Activated CD8-positive, alpha-beta memory T cell treated with anti-CD3 and anti-CD28 coated beads for 4 hours (primary cell): ENCODE measurements around the gene HMCN2.

Source experiments
- DNase-seq, 2 donors: peaks; one replicate each; pipeline ENCODE4 v3.0.0-alpha.2; 2020; ENCODE audit warnings: low read depth in 2 of 2

Gene HMCN2

DNA sequence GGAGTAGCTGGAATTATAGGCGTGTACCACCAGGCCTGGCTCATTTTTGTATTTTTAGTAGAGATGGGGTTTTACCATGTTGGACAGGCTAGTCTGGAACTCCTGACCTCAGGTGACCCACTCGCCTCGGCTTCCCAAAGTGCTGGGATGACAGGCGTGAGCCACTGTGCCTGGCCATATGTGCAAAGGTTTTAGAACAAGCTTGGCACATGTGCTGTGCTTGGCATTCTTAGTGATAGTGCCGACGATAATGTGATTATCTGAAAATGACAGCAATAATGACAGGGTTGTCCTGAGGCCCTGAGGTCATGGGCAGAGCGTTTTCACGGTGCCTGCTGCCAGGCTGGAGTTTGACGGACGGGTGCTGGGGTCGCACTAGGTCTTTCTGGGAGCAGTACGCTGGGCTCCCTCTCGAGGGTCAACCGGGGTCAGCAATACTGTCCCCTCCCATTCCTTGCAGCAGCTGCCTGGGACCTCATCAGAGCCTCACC is 42.6 kb downstream of the HMCN2 start:
- DNase-seq, result no peak

DNA sequence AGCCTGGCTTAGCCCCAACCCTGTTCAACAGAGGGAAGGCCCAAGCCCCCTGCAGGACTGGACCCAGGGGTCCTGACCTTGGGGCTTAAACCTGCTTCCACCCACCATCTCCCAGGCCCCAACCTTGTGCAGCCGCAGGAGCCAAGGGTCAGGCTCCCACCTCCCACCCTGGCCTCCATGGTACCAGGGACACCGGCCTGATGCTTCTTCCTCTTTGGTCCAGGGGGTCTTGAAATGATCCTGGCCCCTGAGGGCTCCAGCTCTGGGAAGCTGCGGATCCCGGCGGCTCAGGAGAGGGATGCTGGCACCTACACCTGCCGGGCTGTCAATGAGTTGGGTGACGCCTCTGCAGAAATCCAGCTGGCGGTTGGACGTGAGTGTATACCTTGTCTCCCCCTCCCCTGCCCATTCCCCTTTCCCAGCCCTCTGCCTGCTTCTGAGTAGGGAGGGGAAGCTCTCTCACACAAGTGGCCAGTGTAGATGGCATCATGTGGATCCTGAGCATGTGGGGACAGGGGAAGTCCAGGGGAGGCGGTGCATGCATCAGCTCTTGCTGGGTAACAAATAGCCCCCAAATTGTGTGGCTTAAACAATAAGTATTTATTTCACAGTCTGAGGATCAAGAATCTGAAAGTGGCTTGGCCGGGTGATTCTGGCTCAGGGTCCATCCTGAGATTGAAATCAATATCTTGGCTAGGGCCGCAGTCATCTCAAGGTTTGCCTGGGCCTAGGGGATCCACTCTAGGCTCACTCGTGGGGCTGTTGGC is 44.3 kb downstream of the HMCN2 start:
- no peak for DNase-seq

DNA sequence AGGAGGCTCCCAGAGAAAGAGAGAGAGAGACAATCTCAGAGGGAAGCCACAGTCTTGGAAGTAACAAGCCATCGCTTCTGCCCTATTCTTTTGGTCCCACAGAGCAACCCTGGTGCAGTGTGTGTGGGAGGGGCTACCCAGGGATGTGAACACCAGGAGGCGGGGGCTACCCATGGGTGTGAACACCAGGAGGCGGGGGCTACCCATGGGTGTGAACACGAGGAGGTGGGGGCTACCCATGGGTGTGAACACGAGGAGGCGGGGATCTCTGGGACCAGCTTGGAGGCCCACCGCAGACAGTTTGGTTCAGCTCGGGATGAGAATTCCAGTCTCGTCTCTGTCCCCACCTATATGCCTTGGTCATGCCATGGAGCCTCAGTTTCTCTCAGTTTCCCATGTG is 44.9 kb downstream of the HMCN2 start:
- DNase-seq, result no peak

DNA sequence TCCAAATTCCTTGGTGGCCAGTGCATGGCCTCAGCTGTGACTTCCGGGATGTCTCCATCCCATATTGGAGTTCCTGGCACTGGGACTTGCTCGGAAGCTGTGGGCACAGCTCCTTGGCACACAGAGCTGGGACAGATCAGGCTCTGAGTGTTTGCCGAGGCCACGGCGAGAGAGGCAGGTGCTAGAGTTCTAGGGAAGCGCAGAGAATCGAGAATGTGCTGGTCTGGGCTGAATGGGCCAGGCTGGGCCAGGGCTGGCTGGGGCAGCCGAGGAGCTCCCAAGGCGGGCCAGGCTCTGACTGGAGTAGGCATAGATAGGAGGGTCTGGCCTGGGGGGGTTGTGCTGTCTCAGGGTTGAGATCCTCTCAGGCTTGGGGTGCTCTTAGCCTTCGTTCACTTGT is 45.4 kb downstream of the HMCN2 start:
- DNase-seq, result no peak

DNA sequence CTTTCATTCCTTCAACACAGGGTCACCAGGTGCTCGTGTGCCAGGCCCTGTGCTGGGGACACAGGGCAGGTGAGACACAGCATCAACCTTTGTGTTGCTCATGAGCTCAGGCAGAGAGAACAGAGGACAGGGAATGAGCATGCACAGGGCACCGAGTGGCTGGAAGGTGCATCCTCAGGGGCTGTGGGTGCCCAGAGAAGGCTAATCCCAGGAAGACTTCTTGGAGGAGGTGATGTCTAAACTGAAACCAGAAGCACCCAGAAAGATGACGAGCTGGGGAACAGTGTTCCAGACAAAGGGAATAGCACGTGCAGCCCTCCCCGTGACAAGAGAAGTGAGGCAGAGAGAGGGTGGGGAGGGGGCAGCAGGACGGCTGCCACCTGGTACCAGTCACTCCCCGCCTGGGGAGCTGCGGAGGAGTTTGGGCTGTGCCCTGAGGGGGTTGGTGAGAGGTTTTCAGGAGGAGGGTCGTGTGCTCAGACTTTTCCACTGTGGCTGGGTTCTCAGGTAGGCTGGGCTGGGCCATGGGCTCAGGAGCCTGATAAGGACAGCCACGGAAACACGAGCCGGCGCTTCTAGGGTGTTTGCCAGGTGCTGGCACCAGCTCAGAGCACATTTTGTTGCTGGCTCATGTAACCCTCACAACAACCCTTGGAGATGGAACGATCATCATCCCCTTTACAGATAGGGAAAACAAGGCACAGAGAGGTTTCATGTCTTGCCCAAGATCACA is 46.0 kb downstream of the HMCN2 start:
- no peak for DNase-seq

DNA sequence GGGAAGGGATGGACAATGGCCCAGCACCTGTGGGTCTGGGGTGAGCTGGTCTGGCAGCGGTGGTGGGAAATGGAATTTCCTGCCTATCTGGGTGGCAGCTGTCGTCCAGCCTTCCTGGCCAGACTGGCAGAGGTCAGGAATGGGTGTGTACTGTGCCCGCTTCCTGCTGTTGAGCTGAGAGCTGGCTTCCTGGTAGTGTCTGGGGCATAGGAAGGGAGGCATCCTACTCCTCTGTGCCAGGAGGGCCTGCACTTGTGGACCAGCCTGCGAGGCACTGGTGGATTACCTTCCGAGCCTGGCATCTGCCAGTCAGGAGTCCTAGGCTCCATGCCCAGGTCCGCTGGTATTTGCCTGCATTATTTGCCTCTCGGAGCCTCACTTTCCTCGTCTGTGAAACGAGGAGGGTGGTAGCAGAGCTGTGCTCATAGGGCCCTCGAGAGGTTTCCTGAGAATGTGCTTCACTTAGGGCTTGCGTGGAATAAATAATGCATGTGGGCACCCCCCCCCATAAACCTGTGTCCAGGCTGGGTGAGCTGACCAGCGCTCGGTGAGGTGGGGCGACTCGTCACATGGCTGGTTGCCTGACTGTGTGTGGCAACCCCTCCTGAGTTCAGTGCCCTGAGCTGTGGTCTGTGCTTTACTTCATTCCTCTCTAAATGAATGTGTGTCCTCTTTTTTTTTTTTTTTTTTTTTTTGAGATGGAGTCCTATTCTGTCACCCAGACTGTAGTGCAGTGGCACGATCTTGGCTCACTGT is 47.7 kb downstream of the HMCN2 start:
- DNase-seq, result no peak

DNA sequence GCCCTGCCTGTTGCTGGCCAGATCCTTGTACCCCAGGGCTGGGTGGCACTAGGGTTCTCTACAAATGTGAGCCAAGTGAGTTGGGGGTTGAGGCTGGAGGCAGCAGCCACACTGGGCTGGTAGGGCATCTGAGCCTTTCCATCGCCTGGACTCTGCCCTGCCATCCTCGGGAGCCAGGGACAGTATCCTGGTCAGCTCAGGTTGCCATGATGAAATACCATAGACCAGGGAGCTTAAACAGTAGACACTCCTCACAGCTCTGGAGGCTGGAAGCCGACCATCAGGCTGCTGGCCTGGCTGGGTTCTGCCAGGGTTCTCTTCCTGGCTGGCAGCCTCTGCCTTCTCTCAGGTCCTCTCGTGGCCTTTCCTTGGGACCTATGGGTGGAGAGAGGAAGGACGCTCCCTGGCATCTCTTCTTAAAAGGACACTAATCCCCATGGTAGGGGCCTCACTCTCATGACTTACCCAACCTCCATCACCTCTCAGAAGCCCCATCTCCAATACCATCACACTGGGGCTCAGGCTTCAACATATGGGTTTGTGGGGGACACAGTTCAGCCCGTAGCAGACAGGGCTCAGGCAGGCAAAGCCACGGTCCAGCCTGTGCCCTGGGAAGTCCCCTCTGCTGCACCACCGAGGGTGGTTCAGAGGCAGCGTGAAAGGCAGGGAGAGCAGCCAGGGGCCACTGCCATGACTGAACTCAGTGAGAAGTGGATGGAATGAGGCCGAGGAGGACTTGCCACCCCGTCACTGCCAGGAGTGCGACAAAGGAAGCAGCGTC is 50.1 kb downstream of the HMCN2 start:
- no peak for DNase-seq

DNA sequence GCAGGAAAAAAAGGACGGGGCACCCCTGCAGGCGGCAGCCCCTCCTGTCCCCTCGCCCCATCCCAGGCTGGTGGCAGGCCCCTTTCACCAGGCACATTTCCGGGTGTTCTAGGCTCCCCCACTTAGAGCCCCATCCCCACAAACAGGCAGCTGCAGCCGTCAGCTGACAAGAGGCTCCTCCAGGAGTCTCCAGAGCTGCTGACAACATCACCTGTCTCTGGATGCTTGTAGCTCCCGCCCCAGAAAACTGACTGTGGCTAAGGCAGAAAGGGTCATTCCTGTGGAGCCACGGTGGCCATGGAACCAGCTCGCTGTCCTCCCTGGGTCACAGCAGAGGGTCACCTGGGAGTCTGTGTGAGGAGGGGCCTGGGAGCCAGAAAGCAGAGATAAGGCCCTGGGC is 50.9 kb downstream of the HMCN2 start:
- DNase-seq, result no peak

DNA sequence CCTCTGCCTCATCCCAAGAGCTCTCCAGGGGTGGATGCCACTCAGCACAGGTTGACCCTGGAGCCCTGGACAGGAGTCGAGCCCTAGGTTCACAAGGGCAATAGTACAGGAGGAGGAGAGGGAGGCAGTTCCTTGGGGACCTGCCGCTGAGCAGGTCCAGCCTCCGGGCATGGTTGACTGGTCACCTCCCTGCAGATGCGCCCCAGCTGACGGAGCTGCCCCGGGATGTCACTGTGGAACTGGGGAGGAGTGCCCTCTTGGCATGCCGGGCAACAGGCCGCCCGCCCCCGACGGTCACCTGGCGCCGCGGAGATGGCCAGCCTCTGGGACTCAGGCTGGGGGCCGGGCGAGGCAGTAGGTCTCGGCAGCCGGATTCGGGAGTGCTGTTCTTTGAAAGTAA is 53.7 kb downstream of the HMCN2 start:
- no peak for DNase-seq

DNA sequence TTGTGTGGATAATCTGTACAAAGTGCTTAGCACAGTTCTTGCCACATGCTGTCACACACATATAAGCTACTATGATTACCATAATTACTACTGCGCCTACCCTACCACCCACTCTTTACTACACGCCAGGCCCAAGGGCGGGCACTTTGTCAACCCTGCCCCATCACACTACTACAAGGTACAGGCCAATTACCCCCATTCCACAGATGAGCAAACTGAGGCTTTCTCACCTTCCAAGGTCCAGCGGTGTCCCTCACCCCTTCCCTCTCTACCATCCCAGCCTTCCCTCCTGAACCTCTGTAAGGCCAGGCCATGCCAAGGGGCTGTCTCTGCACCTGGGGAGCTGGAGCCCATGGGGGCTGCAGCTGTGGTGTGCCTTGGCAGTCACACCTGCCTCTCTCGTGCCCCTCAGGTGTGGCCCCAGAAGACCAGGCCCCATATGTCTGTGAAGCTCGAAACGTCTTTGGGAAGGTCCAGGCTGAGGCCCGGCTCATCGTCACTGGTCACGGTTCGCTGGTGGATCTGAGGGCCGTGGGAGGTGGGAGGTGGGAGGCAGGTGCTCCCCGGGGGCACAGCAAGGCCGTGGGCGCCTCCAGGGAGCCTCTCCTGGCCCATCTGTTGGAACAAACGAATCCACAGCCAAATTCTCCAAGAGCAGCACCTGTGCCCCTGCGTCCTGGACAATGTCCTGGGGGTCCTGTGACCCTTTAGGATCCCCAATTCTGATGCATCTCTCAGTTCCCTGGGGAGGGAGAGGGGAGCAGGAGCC is 54.6 kb downstream of the HMCN2 start:
- no peak for DNase-seq

DNA sequence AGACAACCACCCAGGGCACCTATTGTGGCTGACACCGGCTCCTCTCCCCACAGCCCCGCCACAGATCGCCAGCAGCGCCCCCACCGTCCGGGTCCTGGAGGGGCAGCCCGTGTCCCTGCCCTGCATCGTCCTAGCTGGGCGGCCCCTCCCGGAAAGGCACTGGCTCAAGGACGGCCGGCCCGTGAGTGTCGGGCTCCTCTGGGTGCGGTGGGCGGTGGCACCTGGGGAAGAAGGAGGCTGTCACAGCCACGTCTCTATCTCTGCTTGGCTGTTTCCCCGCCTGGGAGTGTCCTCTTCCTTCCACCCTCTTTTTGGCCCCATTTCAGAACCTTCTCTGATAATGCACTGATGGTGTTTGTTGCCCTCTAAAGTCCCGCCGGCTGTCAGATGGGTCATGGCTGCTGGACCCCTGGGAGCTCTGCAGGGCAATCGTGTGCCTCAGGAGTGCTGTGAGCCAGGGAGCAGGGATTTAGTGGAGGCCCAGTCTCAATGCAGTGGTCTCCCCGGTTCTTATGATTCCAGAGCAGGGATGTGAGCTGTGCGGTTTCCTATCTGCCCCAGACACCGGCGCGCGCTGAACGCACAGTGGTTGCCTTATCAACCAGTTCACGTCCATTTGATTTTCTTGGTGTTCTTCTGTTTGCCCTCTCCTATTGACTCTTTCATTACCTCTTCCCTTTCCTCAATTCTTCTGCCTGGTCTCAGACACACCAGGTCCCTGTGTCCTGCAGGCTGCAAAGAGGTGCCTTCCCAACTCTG is 55.3 kb downstream of the HMCN2 start:
- DNase-seq, result no peak

DNA sequence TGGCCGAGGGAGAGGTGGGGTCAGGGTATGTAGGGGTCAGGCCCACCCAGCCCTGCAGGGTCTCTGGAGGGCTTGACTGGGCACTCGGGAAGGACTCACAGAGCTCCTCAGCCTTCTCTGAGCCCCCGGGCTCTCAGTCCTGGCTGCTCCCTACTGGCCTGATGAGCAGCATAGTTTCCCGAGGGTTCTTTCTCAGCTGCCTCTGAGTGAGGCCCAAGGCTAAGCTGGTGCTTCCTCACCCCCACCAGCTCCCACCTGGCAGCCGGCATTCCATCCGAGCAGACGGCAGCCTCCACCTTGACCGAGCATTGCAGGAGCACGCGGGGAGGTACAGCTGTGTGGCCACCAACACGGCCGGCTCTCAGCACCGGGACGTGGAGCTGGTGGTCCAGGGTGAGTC is 56.0 kb downstream of the HMCN2 start:
- no peak for DNase-seq

DNA sequence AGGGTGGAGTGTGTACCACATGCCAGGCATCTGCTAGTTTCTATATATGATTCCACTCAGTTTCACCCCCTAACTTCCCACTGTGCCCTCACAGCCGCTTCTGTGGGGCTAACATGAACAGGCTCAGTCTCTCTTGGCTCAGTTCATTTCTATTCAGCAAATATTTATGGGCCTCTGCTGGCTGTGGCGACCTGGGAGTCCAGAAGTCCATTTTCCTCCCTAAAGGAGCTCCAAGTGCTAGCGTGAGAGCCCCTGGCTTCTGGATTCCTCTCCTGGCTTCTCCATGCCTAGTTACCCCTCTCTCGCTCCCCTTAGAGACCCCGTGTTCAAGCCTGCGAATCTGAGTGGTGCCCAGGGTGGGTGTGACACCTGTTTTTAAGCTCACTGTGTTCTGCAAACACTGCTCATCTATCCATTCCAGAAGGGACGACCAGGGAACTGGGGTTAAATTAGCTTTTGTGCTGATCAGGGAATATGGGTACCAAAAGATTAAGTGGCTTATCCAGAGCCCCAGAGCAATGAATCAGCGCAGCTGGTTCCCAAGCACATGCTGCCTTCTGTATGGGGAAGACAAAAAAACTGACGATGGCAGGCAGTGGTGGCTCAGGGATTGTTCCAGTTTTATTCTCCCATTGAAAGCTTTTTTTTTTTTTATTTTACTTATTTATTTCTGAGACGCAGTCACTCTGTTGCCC is 57.6 kb downstream of the HMCN2 start:
- no peak for DNase-seq

DNA sequence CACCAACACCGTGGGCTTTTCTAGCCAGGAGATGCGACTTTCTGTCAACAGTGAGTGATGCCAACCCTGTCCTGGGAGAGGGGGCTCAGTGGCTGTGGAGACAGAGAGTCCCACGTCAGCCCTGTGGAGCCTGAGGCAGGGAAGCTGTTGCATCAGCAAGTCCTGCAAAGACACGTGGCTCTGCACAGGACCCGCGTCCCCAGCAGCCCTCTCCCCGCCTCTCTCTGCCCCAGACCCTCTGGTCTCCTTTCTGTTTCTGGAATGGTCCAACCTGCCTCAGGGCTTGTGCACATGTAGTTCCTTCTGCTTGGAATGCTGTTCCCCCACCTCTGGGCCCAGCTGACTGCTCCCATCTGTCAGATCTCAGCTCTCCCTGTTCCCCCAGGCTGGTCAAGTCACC is 60.4 kb downstream of the HMCN2 start:
- no peak for DNase-seq

DNA sequence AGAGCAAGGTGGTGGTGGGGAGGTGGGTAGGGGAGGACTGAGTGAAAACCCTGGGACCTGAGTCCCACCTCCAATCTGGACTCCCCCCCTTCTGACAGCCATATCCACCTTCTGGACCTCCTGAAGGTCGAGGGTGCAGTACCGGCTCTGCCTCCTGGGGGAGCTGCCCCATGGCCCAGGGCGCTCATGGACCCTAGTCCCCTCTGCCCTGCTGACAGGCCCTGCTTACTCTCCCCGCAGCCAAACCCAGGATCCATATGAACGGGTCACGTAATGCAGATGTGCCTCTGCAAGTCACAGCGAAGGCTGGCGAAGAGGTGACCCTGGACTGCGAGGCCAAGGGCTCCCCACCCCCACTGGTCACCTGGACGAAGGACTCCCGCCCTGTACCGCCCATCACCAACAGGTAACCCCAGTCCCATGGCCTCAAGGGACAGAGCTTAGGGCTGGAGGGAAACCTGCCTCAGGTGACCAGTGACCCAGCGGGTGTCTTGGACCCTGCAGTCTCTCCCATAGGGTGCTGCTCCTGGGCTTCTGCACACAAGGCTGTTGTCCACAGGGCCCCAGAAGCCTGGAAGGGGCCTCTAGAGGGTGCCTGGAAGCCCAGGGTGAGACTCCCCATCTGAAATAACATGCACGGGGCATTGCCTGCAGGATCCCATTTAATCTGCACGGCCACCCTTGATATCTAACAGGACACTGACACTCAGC is 61.7 kb downstream of the HMCN2 start:
- DNase-seq, result no peak

DNA sequence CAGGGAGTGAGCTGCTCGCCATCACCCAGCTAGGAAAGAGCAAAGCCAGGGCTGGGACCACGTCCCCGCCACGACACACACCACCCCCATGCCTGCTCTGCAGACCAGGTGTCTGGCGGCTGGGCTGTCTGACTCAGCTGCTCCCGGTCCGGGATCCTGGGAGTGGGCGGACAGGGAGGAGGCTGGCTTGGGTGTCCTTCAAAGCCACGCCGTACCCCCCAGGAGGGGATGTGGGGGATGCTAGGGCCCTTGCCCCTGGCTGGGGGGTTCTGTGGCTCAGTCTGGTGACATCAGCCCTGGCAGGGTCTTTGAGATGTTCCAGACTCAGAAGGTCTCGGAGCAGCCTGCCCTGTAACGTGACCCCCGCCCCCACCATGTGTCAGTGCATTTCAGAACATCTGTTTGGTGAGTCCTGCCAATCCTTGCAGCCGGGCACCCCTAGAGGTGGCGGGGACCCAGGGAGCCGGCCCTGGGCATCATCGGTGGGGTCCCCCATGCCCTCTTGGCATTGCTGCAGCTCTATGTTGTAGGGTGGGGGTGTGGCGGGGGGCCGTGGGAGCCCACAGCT is 62.3 kb downstream of the HMCN2 start:
- DNase-seq, result no peak

DNA sequence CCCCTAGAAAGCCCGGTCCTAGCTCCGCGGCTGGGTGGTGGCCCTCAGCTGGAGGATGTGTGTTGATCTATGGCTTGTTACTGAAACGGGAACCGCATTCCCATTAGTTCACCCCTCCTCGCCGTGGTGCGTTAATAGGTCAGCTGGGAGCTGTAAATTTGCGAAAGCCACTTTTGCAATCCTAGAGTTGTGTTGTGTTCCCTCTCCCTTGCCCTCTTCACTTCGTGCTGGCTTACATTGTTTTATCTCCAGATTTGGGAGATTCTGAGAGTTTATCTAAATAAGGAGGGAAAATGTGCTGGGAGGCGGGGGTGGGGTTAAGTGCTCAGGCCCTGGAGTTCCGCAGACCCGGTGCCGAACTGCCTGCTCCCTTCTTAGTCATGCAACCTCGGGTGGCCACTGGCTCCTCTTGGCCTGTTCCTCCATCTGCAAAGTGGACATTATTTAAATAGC is 62.8 kb downstream of the HMCN2 start:
- DNase-seq, result no peak

DNA sequence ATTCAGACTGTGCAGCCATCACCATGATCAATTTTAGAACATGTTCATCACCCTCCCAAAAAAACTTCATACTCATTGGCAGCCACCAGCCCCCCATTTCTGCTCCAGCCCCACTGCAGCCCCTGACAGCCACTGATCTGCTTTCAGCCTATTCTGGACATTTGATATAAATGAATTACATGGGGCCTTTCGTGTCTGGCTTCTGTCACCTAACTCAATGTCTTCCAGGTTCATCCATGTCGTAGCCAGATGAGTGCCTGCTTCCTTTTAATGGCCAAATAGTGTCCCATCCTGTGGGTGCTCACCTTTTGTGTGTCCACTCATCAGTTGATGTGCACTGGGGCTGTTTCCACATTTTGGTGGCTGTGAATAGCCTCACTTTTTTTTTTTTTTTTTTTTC is 63.5 kb downstream of the HMCN2 start:
- DNase-seq, result no peak
